Islet of Langerhans (tissue), 1 donor: ENCODE results near the gene C16orf96.

Experiments used
- FAIRE-seq: peaks from one replicate; lab custom pipeline; 2011; peaks lifted over from hg19 to GRCh38; lab: Jason Lieb, UNC

Gene C16orf96

DNA sequence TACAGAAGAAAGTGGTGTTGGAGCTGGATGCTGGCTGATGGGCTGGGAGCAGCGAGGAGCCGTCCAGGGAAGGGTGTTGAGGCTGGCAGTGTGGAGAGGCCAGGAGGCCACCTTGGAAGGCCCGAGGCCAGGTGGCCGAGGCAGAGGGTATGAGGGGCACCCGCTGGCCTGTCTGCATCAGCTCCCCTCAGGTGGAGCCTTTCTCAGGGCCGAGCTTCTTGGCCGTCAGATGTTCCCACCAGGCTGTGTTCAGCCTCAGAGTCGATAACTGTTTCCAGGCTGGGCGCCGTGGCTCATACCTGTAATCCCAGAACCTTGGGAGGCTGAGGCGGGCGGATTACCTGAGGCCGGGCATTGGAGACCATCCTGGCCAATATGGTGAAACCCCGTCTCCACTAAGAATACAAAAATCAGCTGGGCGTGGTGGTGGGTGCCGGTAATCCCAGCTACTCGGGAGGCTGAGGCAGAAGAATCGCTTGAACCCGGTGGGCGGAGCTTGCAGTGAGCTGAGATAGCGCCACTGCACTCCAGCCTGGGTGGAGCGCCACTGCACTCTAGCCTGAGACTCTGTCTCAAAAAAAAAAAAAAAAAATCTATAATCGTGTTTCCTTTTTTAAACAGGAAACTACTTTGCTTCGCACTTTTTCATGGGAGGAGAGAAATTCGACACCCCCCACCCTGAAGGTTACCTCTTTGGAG, 93.8 kb downstream of the C16orf96 start:
- no peak for FAIRE-seq
